ENCODE data around the gene KLLN.
"Not testable (repeated sequence)": the region's sequence is repeated elsewhere in the genome, so short reads cannot be mapped to it uniquely, and the experiment has no call there.

Gene KLLN

DNA sequence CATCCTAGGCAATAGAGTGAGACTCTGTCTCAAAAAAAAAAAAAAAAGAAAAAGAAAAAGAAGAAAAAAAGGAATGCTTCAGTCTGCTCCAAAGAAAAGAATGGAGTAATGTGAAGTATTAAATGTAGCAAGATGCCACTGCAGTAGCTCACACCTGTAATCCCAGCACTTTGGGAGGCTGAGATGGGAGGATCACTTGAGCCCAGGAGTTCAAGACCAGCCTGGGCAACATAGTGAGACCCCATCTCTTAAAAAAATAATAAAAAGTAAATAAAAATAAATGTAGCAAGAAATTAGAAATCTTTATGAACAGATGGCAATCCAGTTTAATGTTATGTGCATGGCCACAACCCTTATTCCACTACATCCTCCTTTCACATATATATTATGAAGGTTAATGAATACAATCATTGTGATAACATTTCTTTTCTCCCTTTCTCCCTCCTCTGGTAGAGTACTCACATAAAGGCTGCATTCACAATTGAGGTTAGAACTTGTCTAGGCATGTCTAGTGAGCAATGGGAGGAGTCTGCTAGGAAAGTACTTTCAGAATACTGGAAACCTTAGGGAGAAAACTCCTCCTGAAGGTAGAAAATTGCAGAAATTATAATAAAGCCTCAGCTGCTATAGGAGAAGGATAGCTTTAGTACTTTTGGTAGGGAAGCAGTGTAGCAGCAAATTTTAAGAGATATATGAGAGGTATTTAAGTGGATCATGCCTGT, 20.4 kb downstream of the KLLN start:
- TF ChIP-seq, protein P1, sequence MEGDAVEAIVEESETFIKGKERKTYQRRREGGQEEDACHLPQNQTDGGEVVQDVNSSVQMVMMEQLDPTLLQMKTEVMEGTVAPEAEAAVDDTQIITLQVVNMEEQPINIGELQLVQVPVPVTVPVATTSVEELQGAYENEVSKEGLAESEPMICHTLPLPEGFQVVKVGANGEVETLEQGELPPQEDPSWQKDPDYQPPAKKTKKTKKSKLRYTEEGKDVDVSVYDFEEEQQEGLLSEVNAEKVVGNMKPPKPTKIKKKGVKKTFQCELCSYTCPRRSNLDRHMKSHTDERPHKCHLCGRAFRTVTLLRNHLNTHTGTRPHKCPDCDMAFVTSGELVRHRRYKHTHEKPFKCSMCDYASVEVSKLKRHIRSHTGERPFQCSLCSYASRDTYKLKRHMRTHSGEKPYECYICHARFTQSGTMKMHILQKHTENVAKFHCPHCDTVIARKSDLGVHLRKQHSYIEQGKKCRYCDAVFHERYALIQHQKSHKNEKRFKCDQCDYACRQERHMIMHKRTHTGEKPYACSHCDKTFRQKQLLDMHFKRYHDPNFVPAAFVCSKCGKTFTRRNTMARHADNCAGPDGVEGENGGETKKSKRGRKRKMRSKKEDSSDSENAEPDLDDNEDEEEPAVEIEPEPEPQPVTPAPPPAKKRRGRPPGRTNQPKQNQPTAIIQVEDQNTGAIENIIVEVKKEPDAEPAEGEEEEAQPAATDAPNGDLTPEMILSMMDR (conservative IDR thresholded peaks at IDR 0.05) = no peak
- H3K27ac ChIP-seq = no peak overlapping the region

DNA sequence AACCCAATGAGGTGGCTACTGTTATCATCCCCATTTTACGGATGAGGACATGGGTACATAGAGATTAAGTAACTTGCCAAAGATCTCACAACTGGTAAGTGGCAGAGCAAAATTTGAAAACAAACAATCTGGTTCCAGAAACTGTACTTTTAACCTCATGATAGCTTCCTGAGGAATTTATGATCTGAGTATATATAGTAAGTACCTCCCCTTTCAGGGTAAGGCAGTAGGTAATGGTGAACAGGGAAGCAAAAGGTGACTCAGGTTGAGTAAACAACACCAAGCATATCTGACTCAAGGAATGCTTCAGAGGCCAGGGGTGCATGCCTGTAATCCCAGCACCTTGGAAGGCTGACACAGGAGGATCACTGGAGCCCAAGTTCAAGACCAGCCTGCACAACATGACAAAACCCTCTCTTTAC, 21.1 kb downstream of the KLLN start:
- H3K27ac ChIP-seq = no peak overlapping the region
- TF ChIP-seq, protein P1 (conservative IDR thresholded peaks at IDR 0.05) = no peak

DNA sequence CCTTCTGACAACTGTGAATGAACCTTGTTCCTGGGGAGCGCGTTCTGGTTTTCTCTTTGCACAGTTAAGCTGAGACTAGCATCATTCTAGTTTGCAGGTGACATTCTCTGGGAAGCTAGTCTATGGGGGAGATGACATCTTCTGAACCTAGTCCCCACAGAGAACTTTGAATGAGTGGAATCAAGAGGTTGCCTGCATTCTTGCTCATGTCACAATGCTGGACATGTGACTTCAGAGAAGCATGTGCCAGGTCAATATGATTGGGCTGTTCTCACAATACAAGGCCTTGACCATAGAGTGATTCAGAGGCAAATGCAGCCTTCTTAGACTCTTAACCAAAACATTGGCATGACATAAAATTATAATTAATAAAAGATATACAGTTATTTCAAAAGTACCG, 22.1 kb downstream of the KLLN start:
- H3K27ac ChIP-seq = no peak overlapping the region
- TF ChIP-seq, protein P1 (conservative IDR thresholded peaks at IDR 0.05) = no peak

DNA sequence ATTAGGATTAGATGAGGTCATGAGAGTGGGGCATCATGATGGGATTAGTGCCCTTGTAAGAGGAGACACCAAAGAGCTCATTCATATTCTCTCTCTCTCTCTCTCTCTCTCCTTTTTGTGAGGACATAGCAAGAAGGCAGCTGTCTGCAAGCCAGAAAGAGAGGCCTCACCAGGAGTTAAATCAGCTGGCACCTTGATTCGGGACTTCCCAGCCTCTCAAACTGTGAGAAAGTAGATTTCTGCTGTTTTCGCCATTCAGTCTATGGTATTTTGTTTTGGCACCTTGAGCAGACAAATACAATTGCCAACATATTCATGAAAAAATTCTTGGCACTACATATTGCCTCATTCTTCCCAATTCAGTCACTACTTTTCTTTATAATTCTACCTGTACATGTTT, 24.7 kb downstream of the KLLN start:
- no peak overlapping the region for H3K27ac ChIP-seq
- TF ChIP-seq, protein P1 (conservative IDR thresholded peaks at IDR 0.05) = no peak

DNA sequence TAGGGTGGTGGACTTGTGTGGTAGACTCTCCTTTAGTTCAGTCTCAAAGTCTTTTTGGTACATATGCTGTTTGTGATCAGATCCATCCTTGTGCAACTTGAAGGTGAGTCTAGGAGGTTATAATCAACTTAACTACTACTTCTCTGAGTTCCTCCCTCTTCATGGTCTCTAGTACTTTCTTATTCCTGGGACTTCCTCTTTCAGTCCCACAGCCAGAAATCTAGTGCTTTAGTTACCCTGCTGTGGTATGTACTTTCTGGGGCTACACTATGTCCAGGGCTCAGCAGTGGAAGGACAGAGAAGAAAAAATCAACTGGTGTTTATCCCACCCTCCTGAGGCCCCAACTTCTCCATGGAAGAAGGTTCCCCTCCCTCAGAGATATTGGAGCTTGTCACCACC, 25.9 kb downstream of the KLLN start:
- no peak overlapping the region for H3K27ac ChIP-seq
- TF ChIP-seq, protein P1 (conservative IDR thresholded peaks at IDR 0.05) = no peak

DNA sequence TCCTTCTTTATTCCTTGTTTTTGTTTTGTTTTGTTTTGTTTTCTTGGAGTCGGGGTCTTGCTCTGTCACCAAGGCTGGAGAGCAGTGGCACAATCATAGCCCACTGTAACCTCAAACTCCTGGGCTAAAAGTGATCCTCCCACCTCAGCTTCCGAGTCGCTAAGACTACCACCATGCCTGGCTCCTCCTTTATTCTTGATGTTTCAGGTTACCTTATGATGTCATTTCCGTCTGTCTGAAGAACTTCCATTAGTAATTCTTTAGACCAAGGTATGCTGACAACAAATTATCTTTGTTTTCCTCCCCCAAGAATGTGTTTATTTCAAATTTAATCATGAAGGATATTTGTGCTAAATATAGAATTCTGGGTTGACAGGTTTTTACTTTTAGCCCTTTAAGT, 27.2 kb downstream of the KLLN start:
- no peak overlapping the region for H3K27ac ChIP-seq
- TF ChIP-seq, protein P1 (conservative IDR thresholded peaks at IDR 0.05) = no peak

DNA sequence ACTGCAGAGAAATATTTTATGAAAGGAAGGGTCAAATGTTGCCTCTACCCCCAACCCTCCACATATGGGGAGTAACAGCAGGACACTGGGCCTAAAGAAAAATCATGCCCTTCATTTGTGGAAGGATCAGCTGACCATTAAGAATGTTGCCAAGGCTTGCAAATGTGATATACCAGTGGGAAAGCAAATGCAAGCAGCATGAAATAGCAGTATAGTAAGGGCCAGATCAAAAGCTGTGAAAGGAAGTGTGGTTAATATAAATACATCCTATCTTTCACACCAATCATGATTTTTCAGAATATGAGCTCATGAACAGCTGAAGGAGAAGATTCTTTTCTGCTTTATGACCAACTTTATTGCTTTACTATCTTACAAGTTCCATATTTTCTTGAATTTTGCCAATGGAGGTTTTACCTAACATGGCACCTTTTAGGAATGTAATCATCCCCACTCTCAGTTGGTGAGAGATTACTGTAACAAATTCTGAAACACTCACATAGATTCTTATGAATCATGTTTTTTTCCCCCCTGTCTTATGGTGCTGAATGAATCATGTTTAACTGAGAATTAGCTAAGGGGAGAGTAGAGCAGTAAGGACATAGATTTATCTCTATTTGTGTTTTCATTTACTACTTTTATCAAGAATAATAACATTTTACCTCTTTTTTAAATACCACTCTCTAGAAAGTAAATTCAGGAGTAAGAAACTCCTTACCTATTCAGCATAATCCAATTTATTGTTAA, 33.2 kb downstream of the KLLN start:
- TF ChIP-seq, protein P1 (conservative IDR thresholded peaks at IDR 0.05) = no peak
- H3K27ac ChIP-seq = no peak overlapping the region

DNA sequence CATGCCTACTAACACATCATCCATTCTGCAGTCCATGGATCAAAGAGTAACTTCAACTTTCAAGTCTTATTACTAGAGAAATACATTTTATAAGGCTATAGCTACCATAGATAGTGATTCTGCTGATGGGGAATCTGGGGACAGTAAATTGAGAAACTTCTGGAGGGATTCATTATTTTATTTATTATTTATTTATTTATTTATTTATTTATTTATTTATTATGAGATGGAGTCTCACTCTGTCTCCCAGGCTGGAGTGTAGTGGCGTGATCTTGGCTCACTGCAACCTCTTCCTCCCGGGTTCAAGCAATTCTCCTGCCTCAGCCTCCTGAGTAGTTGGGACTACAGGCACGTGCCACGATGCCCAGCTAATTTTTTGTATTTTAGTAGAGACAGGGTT, 34.3 kb downstream of the KLLN start:
- H3K27ac ChIP-seq = not testable (repeated sequence)

Data from VCaP (cell line).